G401.6 (cell line): ENCODE results near the gene PARP6.
A peak's percentile ranks its signal among the peaks of the same experiment; 100 is the strongest.

Experiments used
- FAIRE-seq: peaks from 2 replicates; lab custom pipeline; 2012; peaks lifted over from hg19 to GRCh38; lab: Jason Lieb, UNC

The PARP6 gene, protein sequence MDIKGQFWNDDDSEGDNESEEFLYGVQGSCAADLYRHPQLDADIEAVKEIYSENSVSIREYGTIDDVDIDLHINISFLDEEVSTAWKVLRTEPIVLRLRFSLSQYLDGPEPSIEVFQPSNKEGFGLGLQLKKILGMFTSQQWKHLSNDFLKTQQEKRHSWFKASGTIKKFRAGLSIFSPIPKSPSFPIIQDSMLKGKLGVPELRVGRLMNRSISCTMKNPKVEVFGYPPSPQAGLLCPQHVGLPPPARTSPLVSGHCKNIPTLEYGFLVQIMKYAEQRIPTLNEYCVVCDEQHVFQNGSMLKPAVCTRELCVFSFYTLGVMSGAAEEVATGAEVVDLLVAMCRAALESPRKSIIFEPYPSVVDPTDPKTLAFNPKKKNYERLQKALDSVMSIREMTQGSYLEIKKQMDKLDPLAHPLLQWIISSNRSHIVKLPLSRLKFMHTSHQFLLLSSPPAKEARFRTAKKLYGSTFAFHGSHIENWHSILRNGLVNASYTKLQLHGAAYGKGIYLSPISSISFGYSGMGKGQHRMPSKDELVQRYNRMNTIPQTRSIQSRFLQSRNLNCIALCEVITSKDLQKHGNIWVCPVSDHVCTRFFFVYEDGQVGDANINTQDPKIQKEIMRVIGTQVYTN

DNA sequence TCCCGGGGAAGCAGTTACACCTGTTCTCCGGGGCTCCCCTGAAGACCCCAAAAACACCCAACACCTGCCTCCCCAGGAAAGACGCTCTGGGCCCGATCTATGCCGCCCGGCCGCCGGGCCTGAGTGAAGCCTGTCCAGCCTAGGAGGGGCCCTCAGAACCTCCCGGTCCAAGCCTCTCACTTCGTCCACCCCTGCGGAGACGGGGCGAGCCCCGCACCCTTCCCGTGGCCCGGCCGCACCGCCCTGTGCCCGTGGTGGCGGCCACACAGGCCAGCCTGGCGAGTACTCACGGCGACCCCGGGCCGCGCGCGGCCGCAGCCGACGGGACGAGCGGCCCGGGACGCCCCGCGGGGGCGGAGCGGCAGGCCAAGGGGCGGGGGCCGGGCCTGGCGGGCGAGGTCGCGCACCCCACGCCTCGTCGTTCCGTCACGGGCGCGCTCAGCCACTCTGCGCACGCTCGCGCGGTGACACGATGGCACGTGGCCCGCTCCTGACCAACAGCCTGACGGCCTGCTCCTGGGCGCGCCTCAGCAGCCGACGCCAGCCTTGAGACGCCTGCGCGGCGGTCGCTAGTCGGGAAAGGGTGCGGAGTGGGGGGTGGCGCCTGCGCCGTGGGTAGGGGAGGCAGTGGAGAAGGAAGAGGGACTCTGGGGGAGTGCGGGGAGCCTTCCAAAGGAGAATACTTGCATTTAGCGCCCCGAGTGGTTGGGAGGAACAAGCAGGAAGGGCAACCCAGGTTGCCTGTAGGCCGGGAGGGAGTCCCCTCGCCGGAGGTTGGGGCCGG is at the start of gene PARP6:
Gene PARP6 (minus strand): TSS at position 342 of the 784 bp plus-strand sequence. CDS start 5,077 bp downstream, outside the sequence.
- FAIRE-seq = peak; percentile 90

DNA sequence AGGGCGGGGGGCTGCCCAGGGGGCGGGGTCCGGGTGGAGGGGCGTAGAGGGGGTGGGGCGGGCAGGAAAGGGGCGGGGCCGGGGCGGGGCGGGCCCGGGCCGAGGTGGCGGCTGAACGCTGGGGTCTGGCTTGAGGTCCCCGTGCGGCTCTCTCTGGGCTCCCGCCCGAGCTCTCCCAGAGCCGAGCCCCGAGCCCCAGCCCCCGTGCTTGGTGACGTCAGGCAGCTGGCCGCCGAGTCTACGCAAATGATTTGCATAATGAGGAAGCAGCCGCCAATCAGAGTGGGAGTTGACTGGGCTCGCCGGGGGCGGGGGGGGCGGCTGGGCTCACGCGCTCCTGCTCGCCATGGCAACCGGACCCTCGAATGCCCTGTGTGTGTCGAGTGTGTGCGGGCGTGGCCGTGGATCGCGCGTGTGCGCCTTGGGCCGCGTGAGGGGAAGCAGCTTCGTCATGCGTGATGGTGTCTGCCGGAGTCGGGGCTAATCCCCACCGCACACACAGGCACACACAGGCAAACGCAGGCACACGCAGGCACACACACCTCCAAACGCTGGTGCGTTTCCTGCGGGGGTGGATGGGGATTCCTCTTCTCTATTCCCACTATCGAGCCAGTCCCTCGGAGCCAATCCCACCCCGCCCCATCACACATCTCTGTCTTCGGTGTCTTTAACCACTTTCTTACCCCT is 47.8 kb upstream of the PARP6 start, which contains the start of gene CELF6:
Gene CELF6 (minus strand): TSS at position 173 of the 687 bp plus-strand sequence. CDS start 283 bp downstream, outside the sequence.
- FAIRE-seq = no peak

DNA sequence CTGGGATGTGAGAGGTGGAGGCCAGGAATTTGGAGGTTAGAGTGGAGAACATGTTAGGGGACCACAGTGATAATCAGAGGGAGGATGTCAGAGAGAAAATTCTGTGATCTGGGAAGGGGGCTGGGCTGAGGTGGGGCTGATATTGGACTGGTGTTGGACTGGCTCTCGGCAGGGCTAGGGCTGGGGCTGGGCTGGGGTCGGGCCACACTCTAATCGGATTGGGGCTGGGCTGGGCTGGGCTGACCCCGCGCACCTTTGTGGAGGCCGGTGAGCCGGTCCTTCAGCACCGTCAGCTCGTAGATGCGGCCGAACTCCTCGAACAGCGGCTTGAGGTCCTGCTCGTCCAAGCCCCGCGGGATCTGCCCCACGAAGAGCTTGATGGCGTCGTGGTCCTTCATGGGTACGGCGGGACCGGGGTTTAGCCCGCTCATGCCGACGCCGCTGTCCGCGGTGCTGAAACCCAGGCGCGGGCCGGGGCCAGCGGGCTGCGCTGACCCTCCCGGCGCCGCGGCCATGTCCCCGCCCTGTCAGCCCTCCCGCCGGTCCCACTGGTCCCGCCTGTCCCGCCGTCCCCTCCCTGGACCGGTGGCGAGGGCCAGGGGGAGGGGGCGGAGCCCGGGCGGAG is 47.1 kb upstream of the PARP6 start:
- FAIRE-seq = no peak

DNA sequence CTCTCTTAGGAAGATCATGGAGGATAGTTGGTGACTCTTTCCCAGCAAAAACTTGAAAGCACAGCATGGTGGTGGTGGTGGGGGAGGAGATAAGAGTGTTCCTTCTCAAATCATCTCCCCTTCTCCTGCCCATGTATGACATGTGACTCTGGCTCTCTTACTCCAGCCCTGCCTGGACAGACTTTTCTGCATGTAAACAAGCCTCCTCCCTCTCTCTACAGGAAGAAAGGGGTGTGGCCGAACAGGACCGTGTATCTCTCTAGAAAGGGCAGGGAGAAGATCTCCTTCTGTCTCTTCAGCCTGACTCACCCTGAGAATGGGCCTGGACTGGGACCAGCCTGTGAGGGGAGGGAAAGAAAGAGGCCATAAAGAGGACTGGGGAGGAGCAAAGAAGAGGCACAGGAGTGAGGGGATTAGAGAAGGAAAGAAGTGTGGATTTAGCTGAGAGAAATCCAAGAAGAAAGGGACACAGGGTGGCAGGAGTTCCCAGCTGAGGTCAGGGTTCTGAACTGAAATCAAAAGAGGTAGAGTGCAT is 46.1 kb upstream of the PARP6 start:
- no peak for FAIRE-seq

DNA sequence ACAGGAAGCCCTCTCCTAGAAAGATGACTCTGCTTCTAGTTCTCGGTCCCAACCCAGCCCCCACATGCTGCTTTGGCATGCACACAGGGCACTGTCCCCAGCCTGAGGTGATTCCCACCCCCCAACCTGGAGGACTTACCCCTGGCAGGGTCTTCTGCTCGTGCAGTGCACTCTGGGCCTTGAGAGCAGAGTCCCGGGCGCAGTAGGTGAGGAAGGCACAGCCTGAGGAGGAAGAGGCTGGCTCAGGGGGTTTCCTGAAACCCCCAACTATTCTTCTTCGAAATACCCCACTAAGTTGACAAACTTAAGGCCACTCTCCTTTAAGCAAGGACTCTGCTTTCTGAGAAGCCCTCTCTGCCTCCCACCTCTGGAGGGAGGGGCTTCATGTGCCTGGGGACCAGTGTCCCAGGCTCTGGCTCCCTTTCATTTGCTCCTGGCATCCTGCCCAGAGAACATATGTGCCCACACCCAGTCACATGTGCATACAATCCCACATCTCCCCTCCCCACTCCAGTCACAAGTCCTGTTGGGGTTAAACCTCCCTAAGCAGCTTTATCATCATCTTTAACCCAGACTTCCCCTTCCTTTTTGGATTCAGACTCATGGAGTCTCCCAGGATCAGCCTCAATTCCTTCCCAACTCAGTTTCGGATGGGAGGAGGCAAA is 43.5 kb upstream of the PARP6 start:
- no peak for FAIRE-seq

DNA sequence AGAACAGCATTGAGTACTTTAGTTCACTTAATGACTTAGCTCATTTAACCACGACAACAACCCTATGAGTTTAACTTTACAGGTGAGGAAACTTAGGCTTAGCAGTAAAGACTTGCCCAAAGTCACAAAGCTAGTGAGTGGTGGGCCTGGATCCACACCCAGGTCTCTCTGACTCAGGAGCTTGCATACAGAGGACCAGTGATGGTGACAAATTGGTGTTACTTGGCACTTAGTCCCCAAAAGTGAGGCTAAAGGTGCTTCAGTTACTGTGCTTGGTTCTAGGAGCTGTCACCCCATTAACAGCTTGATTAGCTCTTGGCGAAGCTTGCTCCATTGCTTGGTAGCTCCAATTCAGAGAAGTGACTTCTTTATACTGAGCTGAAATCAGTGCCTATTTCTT is 41.5 kb upstream of the PARP6 start:
- no peak for FAIRE-seq

DNA sequence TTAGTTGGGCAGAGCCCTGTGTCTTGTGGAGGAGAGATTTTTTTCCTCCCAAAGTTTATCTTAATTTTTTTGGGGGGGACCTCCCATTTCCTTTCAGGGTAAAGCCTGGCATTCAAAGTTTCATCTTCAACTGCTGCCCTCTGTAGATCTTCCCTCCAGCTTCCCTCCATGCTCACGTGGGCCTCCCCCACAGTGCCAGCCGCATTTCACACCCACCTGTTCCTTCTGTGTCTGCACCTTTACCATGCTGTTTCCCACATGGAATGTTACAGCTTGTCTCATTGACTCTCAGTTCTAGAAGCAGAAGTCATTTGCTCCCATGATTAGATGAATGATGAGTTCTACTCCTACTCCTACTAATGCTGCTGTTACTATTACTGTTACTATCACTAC is 41.1 kb upstream of the PARP6 start:
- no peak for FAIRE-seq

DNA sequence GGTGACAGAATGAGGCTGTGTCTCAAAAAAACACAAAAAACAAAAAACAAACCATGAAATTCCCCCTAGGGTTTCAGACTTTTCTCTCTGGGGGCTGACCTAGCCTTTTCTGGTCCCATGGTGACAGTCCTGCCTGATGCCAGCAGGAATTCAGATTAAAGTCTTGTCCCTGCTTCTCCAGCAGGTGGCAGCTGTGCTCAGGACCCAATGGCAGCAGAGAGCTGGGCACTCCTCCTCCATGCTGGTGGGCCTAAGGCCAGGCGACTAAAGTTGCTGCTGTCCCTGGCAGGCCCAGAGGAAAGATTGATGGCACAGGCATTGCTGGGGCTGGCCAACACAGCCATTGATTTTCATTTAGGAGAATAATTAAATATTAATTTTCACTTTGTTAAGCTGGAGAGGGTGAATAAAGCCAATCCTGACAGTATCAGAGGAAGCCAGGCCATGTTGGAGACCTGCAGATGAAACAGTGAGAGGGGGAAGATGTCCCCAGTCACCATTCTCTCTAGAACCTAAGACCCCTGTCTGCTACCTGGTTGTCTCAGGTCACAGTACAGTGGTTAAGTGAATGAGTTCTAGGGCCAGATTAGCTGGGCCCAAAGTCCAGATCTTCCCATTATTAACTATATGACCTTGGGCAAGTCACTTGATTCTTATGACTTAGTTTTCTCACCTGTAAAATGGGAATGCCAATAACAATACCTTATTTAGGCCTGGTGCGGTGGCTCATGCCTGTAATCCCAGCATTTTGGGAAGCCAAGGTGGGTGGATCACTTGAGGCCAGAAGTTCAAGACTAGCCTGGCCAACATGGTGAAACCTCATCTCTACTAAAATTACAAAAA is 40.5 kb upstream of the PARP6 start:
- peak; percentile 60 for FAIRE-seq

DNA sequence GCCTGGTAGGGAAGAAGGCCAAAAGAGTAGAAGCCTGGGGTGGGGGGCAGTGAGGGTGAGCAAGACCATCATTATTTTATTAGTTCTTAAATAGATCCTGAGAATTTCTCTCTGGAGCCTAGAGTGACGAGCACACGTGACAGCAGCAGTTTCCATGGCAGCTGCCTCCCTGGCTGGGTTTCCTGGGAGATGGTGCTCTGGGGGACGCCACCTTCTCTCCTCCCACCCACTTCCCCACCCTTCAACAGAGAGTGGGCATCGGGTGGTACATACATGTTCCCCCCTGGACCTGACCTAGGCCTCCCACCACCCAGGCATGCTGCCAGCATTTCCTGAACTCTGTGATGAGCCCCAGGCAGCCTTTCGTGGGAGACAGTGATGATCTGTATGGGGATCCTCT is 34.7 kb upstream of the PARP6 start:
- FAIRE-seq = no peak

DNA sequence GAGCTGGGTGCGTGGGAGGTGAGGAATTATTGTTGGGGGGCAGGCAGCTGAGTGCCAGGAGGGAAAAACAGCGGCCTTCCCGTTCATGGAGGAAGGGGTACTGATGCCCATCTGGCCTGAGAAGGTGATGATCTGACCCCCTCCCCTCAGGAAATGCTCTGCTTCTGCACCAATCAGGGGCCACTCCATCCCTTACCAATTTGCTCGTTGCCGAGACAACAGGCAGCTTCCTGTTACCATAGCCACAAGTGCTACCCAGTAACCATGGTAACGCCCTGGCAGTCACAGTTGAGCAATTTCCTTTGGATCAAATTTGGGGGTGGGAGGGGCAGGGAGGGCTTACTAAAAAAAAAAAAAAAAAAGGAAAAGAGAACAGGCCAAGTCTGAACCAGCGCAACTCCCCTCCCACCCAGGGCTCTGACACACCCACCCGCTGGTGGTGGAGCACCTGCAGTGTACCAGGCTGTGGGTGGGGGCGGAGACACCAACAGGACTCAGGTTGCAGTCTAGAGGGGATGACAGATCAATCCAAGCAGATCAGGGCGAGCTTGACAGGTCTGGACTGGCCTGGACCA is 33.9 kb upstream of the PARP6 start:
- no peak for FAIRE-seq

DNA sequence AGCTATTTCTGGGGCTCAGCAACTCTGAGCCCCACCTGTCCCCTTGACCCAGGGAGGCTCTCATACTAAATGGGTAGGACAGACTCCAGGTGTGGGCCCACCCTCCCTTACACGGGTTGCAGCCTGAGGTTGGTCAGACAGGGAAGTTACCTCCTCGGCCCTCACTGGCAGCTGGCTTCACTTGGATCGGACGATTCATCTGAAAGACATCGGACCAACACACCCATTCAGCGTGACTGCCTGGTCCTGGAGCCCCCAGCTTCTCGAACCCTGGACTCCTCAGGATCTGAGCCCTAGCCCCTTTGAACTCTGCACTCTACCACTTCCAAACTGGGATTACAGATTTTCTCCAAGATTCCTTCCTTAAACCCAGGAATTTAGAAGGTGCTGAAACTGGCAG is 32.2 kb upstream of the PARP6 start:
- FAIRE-seq = no peak

DNA sequence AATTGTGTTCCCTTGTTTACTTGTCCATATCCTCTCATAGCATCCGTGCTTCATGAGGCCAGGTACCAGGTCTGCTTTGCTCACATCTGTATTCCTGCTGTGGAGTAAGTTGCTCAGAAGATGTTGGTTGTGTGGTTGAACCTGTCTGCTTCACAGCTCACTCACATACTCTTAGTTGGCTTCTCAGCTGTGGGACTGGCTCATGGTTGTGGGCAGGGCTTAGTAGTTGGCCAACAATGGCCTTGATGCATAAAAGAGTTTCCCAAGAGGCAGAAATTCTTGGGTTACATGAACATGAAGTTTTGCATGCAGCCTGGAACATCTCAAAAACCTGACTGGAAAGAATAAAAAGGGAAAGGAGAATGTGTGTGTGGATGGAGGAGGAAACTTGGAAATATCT is 30.6 kb upstream of the PARP6 start:
- FAIRE-seq = no peak

DNA sequence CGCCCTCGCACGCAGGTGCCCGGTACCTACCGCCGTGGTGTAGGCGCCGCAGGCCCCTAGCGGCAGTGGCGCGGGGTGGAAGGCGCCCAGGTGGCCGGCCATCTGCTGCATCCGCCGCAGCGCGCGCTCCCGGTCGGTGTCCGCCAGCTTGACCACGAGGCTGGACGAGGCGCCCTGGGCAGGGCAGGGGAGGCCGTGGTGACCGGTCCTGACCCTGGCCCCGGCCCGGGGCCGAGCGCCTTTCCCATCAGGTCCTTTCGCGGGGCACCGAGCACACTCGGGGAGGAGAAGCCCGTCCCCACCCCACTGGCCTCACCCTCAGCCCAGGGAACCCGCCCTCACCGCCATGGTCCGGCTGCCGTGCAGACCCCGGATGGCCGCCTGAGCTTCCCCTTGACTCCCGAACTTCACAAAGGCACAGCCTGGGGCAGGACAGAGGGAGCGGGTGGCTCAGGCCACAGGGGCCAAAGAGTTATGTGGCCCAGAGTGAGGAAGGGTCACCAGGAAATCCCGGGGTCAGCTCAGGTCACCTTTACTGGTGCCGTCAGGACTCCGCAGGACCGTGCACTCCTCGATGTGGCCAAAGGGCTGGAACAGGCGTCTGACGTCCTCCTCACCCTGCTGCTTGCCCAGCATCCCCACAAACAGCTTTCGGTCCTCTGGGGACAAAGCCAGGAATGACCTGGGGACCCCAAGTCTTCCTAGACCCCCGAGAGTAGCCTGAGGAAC is 17.4 kb upstream of the PARP6 start:
- no peak for FAIRE-seq

DNA sequence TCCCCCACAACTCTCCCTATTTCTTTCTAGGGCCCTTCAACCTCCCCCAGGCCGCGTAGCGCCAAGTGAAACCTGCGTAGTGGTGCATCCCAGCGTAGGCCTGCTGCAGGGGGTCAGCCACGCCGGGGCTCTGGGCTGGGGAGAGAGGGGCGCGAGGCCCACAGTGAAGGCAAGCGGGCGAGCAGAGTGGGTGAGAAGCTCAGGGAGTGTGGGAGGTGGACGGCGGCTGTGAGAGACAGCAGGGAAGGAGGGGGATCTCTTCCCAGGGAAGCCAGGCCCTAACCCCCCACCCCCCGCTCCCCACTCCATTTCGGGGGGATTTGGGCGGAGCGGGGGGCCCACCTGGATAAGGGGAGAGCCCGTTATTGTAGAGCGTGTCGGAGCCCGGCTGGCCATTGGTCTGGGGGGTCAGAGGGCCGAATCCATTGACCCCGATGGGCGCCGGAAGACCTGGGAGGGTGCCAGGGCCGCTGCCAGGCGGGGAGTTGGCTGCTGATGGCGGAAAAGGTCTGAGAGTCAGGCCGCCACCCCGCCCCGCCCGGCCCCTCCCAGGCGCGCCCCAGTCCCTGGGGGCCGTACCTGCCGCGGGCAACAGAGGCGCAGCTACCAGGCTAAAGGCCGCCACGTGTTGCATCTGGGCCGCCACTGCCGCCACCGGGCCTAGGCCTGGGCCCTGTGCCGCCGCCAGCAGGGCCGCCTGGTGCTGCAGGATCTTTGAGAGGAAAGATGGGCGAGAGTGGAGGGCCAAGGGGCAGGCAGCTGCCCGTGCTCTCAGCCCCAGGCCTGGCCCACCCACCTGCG is 16.6 kb upstream of the PARP6 start:
- FAIRE-seq = no peak

DNA sequence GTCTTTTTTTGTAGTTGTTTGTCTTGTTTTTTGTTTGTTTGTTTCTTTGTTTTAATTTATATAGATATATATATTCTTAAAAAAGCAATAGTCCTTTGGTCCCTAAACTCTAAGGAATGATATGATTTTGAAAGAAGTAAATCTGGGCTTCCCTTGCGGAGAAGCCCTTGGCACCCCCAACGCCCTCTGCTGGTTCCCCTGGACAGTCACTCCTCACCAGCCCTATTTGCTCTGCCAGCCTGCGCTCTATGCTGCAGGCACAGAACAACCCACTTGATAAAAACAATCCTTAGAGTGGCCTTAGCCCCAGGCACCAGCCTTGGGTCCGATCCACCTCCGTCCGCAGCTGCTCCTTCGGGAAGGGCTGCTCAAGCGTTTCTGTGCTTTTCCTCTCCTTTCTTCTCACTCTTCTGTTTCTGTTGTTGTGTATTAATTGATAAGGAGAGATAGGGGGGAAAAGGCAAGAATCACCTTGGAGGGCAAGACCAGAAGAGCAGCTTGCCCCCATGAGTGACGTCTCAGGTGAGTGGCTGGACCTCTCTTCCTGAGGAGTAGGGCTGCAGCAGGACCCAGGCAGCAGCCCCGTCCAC is 13.7 kb upstream of the PARP6 start:
- peak; percentile 80 for FAIRE-seq

DNA sequence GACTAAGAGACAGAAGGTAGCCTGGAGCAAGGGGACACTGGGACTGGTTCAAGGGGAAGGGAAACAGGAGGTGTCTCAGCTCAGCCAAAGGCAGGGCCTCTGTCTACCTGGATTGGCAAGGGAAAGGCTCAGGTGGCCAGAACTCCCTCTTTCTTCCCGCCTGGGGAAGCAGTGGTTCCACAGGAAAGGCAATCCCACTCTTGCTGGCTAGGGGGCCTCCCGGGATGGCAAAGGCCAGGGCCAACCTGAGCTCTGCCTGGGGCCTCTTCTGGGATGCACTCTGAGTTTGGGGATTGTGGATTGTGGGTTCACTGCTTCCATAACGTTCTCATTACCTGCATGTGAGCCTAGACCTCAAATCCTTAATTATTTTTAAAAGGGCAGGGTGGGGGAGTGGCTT is 13.0 kb upstream of the PARP6 start:
- no peak for FAIRE-seq

DNA sequence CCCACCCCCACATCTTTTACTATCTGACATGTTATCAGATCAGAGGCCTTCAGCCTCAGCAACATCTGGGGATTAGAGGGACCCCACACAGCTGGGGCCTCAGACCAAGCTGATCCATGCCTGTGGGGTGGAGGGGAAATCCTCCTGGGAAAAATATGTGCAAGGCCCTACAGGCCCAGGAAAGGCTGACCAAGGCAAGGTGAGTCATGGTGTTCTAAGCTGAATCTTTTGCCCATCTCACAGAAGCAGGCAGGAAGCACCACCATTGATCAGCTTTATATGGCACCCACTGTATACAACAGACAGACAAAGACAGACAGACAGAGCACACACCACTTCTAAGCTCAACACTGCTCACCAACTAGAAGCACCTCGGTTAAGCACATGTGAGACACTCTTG is 12.4 kb upstream of the PARP6 start:
- FAIRE-seq = no peak

DNA sequence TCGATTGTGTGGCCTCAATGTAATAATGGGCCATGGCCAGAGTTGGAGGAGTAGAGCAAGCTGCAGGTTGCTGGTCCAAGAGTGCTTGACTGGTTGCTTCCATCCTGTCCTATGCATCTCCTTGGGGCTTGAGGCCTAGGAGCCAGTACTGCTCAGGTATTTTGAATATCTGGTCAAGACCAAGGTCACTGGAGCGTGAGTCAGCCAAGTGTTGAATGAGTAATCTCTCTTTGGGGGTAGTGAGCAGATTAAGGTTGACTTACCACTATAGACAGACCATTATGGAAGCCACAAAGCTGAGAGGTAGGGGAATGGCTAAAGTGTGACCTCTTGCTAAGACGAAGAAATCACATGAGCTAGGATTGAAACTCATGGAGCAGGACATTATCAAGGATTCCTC is 9.4 kb upstream of the PARP6 start:
- no peak for FAIRE-seq
